AG10803 (cell line): Measurements from ENCODE around the gene HHLA2.
"Not testable (repeated sequence)": the region's sequence is repeated elsewhere in the genome, so short reads cannot be mapped to it uniquely, and the experiment has no call there.

Source experiments
- DNase-seq: peaks from one replicate; pipeline ENCODE4 v3.0.0; 2010; ENCODE audit warnings: low read depth
- H3K4me3 ChIP-seq: 2 replicates; pipeline ENCODE4 v1.5.1; 2011; ENCODE audit warnings: mild to moderate bottlenecking, low read length, control low read depth
- CTCF ChIP-seq: conservative IDR thresholded peaks from 2 replicates; pipeline ENCODE4 v1.5.1; 2011; ENCODE audit warnings: mild to moderate bottlenecking, low read length, control low read depth, inconsistent platforms

HHLA2 gene

GRCh38 chr3:108296239-108296638 is at the start of gene HHLA2:
HHLA2 (plus strand) TSS chr3:108296548; CDS start chr3:108351814, 55,266 bp downstream.
- no peak for TF ChIP-seq CTCF
- no peak within 1 kb of the TSS for H3K4me3 ChIP-seq
- no peak for DNase-seq

GRCh38 chr3:108250626-108251025 is 45.7 kb upstream of the HHLA2 start:
- no peak for DNase-seq
- no peak overlapping the region for H3K4me3 ChIP-seq
- TF ChIP-seq CTCF: no peak

- TF ChIP-seq CTCF: no peak
- no peak overlapping the region for H3K4me3 ChIP-seq
- no peak for DNase-seq
Measured at GRCh38 chr3:108251265-108251664, 45.1 kb upstream of the HHLA2 start.

- no peak overlapping the region for H3K4me3 ChIP-seq
- no peak for DNase-seq
- no peak for TF ChIP-seq CTCF
Measured at GRCh38 chr3:108251844-108252243, 44.5 kb upstream of the HHLA2 start.

GRCh38 chr3:108255131-108255530 is 41.2 kb upstream of the HHLA2 start:
- DNase-seq: no peak
- H3K4me3 ChIP-seq: no peak overlapping the region
- no peak for TF ChIP-seq CTCF

- not testable (repeated sequence) for H3K4me3 ChIP-seq, DNase-seq
Measured at GRCh38 chr3:108264534-108265298, 31.6 kb upstream of the HHLA2 start.

GRCh38 chr3:108268235-108268634 is 28.1 kb upstream of the HHLA2 start:
- H3K4me3 ChIP-seq, DNase-seq: not testable (repeated sequence)

- no peak for TF ChIP-seq CTCF
- DNase-seq: no peak
- no peak overlapping the region for H3K4me3 ChIP-seq
Measured at GRCh38 chr3:108271626-108272025, 24.7 kb upstream of the HHLA2 start.

GRCh38 chr3:108279066-108279465 is 17.3 kb upstream of the HHLA2 start:
- H3K4me3 ChIP-seq, DNase-seq: not testable (repeated sequence)
